OCI-M2 (cell line): ENCODE results near the gene IRAK1.
"Not testable (repeated sequence)": the region's sequence is repeated elsewhere in the genome, so short reads cannot be mapped to it uniquely, and the experiment has no call there.

Experiments
- DNase-seq: peaks from one replicate; lab custom pipeline; 2025; ENCODE audit not compliant: unreplicated experiment; lab: John Stamatoyannopoulos, UW

Gene IRAK1

GRCh38 chrX:154000051-154000450, 19.7 kb downstream of the IRAK1 start:
- DNase-seq, result no peak

- DNase-seq, result no peak
Observed at GRCh38 chrX:153999359-154000037, 20.2 kb downstream of the IRAK1 start.

DNA sequence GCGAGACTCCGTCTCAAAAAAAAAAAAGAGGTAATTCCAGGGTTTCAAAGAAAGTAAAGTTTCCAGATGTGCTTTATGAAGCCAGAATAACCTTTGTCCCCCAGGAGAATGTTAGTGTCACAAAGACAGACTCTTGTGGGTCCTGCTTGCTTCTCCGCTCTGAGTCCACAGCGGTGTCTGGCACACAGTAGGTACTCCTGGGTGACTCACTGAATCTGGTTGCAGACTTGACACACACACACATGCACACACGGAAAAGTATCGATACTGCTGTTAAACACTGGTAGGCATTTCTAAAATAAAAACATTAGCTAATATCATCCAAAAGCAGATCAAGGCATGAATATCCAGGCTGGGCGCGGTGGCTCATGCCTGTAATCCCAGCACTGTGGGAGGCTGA, 24.2 kb downstream of the IRAK1 start:
- no peak for DNase-seq

- not testable (repeated sequence) for DNase-seq
Observed at GRCh38 chrX:153994398-153994797, 25.3 kb downstream of the IRAK1 start.

- no peak for DNase-seq
Observed at GRCh38 chrX:153993978-153994377, 25.7 kb downstream of the IRAK1 start.

GRCh38 chrX:153993079-153993478, 26.6 kb downstream of the IRAK1 start:
- no peak for DNase-seq

- DNase-seq, result no peak
Observed at GRCh38 chrX:153992180-153992579, 27.5 kb downstream of the IRAK1 start.

DNA sequence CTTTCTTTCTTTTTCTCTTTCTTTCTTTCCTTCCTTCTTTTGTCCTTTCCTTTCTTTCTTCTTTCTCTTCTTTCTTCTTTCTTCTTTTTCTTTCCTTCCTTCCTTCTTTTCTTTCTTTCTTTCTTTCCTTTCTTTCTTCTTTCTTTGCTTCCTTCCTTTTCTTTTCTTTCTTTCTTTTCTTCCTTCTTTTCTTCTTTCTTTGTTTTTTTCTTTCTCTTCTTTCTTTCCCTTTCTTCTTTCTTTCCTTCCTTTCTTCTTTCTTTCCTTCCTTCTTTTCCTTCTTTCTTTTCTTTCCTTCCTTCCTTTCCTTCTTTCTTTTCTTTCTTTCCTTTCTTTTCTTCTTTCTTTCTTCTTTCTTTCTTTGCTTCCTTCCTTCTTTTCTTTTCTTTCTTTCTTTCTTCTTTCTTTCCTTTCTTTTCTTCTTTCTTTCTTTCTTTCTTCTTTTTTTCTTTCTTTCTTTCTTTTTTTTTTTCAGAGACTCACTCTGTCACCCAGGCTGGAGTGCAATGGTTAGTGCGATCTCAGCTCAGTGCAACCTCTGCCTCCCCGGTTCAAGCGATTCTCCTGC, 28.6 kb downstream of the IRAK1 start:
- DNase-seq, result no peak

GRCh38 chrX:153989973-153990655, 29.6 kb downstream of the IRAK1 start:
- no peak for DNase-seq

DNA sequence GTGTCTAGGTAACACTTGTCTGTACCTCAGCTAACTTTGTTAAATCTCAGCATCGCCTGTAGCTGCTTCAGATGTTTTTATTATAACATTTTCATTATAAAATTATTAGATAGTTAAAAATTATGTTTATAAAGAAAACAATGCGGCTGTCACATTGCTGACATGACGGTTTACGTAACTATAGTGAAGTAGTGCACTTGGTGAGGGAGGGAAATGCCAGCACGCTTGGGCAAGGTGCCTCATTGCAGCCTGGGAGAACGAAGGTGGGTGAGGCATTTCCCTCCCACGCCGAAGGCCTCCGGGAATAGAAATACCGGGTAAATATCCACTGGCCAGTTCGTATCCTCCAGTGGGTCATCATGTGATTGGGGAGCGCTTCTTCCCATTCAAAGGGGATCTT, 31.2 kb downstream of the IRAK1 start:
- DNase-seq, result no peak

GRCh38 chrX:153984351-153985178, 35.1 kb downstream of the IRAK1 start:
- no peak for DNase-seq

DNA sequence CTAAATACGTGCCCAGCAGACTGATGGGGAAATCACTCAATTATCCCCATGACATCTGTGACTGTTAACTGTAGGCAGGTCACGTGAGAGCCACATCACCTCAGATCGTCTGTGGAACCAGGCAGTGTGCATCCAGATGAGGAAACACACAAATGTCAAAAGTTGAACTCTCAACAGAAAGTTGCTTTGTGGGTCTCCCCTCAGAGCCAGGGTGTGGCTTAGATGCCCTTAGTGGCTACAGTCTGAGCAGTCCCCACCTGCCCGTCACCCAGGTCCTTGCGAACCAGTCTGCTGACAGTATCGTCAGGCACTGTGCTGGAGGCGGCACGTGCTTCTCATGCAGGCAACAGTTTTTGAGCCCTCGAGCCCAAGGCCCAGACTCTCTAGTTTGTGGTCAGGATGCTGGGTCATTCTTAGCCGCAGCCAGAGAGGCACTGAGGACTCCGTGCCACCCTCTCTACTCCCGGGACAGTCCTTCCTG, 36.3 kb downstream of the IRAK1 start:
- DNase-seq, result no peak

DNA sequence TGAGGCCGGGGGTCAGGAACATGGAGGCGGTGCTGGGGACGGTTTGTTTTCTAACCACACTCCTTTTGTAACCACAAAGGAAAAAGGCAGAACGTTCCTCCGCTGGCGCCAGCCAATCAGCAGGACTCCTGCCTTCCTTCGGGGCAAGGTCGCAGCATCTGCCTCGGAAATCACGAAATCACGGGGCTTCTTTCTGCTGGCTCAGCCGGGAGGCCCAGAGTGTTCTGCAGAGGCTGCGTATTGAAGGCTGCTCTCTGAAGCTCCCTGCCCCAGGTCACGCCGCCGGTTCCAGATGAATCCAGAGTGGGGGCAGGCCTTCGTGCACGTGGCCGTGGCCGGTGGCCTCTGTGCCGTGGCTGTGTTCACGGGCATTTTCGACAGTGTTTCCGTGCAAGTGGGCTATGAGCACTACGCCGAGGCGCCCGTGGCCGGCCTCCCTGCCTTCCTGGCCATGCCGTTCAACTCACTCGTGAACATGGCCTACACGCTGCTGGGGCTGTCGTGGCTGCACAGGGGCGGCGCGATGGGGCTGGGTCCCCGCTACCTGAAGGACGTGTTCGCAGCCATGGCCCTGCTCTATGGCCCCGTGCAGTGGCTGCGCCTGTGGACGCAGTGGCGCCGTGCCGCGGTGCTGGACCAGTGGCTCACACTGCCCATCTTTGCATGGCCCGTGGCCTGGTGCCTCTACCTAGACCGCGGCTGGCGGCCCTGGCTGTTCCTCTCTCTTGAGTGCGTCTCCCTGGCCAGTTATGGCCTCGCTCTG, 37.8 kb downstream of the IRAK1 start:
- DNase-seq, result no peak

- no peak for DNase-seq
Observed at GRCh38 chrX:153981231-153981630, 38.5 kb downstream of the IRAK1 start.

DNA sequence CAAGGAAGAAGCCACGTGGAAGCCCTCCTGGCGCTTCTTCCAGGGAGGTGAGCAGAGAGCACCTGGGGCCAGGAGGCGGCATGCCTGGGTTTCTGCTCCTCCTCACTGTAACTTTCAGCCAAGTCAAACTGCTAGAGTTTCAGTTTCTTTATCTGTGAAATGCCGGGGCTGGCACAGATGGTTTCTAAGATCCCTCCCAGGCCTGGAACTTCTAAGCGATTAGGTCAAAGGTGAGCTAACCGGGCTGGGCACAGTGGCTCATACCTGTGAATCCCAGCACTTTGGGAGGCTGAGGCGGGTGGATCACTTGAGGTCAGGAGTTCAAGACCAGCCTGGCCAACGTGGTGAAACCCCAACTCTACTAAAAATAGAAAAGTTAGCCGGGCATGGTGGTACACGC, 39.3 kb downstream of the IRAK1 start:
- not testable (repeated sequence) for DNase-seq

DNA sequence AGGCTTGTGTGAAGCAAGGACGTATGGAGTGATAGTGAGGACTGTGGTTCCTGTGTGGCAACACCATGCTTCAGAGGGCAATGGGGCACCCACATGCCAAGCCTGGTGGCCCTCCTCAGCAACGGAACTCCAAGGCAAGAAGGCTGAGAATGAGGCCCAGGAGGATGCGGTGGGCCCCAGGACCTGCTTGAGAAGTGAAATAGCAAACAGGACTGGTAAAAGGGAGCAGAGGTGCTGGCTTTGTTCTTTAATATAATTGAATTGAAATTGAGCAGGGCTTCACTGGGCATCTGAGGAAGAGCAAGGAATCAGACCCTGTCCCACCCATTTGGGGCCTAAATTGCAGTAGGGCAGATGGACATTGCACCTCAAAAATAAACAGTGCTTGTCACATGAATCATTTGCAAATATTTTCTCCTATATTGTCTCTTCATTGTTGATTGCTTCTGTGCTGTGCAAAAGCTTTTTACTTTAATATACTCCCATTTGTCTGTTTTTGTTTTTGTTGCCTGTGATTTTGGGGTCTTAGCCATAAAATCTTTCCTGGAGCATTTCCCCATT, 44.9 kb downstream of the IRAK1 start:
- DNase-seq, result no peak

- DNase-seq, result no peak
Observed at GRCh38 chrX:153974003-153974725, 45.5 kb downstream of the IRAK1 start.

GRCh38 chrX:153973127-153974002, 46.3 kb downstream of the IRAK1 start:
- DNase-seq, result no peak
